Erythroblast (primary cell): ENCODE results near the gene RALGAPA1.

Source experiments
- GATA1 ChIP-seq: IDR thresholded peaks from 2 replicates; pipeline ENCODE4 v1.6.1; 2011; ENCODE audit warnings: low read depth, mild to moderate bottlenecking, control low read depth, low read length, moderate library complexity
- POLR2A ChIP-seq: IDR thresholded peaks from 2 replicates; pipeline ENCODE4 v1.6.1; 2011; ENCODE audit warnings: mild to moderate bottlenecking, low read length

DNA sequence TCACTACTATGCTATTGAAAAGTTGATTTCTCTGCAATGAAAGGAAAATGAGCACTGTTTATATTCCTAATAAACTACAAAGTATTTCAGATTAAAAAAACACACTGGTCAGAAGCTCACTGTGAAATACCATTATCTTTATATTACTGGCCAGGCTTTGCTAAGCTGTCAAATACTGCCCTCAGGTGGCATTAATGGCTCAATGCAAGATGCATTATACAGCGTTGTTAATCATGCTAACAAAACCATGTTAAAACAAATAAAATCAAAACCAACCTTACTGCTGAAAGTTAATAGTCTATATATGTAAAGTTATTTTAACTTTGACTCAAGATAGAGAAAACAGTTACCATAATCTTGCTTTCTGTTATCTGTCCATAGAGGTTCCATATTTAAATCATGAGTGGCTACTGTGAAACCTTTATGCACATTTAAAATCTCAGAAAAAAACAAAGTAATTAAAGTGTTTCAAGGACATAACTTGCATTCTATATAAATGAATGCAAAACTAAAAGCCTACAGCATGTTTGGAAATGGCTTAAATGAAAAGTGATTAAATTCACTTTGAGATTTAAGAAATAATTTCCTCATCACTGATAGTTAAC lies 121.7 kb downstream of the RALGAPA1 start:
- TF ChIP-seq POLR2A = no peak
- TF ChIP-seq GATA1 = no peak
